ENCODE results near the gene CLEC7A.

CLEC7A gene

GRCh38 chr12:10088955-10089900 is 40.8 kb downstream of the CLEC7A start:
- no peak for DNase-seq

DNA sequence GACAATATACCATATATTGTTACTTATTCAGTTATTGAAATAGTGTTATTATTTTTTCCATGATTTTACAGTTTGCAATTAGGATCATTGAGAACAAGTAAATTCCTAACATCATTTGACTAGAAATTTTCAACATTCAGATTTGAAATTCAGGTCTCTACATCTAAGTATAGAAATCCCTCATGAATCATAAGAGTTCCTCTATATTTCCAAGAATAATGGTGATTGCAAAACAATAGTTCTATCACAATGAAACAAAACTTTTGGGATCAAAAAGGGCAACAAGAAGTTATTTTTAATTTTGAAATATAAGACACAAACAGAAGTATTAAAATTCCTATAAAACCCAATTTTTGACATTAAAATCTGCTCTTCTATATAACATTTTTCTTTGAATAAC is 42.0 kb downstream of the CLEC7A start:
- DNase-seq: no peak

GRCh38 chr12:10086387-10086786 is 43.6 kb downstream of the CLEC7A start:
- DNase-seq: no peak

GRCh38 chr12:10084733-10085132 is 45.3 kb downstream of the CLEC7A start:
- DNase-seq: no peak

DNA sequence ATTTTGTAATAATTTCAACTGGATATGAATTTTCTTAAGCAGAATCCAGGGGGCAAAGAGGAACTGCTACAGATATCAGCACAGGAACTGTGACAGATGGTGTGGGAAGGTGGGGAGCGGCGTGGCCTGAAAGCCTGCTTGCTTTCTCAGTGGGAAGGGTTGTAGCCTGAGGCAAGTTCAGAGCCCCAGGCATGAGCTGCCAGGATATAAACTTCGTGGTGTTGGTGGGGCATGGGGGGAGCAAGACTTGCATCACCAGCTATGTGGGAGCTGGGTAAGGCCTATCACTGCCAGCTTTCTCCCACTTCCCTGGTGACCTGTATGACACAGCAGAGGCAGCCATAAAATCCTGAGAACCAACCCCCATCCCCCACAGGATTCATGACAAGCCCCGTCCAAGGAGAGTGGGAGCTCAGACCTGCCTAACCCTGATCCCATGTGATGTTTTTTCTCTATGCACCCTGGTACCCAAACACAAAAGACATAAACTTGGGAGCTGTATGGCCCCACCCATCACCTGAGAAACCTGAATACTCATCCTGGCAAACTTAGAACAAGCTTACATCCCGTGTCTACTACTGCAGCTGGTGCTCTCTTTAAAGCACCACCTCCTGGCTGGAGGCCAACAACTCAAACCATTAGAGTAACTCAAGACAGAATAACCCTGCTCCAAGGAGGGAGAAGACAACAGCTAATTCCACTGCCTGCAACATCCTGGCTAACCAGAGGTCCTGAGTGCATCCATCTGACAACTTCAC is 47.7 kb downstream of the CLEC7A start:
- no peak for DNase-seq

GRCh38 chr12:10075451-10075850 is 54.5 kb downstream of the CLEC7A start:
- DNase-seq: no peak

DNA sequence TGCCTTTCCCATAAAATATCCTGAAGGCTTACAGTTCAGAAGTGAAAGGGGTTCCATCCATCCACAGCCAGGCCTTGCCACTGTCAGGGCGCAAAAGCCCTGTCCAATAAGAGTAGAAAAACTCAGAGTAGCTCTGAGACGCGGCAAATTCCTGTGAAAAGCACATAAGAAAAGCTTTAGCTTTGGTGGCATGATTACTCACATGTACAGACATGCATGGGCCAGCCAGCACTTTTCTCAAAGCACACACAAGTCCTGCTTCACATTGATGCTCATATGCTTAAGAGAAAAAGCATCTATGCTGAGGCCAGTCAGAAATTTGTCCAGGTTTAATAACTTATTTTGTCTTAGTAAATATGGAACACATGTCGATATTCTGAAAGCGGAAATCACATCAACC is 56.7 kb downstream of the CLEC7A start:
- DNase-seq: no peak

GRCh38 chr12:10072131-10072530 is 57.9 kb downstream of the CLEC7A start:
- no peak for DNase-seq

DNA sequence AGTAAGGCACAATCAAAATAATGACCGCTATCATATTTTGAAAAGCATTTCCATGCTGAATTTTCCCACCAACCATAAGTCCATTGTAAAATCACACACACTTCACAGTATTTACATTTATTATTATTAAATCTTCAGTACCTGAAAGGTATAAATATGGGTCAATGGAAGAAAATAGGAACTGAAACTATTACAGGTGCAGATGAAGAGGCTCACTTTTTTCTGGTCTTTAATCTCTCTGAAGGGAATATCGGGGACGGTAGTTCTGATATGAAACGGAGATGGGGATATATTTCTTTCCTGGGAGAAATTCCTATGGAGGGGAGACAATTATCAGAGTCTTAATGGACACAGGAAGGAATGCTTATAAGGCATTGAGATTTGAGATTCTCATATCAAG is 59.6 kb downstream of the CLEC7A start:
- no peak for DNase-seq

DNA sequence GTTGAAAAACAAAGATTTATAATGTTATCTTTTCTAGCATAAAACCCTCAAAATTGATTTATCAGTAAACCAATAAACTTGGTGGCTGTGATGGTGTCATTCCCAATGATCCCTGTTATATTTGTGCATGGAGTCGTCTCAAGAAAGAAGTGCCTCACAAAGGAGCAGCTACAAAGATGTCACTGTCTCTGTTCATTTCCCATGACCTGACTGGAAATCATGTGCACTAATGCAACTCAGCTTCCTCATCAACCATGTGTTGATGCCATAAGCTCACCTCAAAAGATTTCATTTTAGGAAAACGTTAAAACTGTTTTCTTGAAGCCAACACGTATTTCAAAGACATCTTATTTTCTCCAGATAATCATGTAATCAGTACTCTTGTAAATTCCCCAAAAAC is 60.0 kb downstream of the CLEC7A start:
- no peak for DNase-seq

DNA sequence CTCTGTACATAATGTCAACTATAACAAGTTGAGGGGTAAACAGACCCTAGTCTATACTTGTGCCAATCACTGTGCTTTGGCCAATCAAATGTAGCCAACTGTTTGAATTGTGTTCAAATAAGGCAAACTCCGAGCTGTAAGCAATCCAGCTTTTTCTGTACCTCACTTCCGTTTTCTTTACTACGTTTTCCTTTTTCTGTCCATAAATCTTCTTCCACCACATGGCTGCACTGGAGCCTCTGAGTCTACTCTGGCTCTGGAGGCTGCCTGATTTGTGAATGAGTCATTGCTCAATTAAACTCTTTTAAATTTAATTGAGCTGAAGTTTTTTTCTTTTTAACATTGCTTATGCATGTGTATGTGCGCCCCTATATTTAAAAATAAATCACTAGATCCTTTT is 60.9 kb downstream of the CLEC7A start:
- DNase-seq: no peak

GRCh38 chr12:10068644-10069043 is 61.4 kb downstream of the CLEC7A start:
- DNase-seq: no peak

DNA sequence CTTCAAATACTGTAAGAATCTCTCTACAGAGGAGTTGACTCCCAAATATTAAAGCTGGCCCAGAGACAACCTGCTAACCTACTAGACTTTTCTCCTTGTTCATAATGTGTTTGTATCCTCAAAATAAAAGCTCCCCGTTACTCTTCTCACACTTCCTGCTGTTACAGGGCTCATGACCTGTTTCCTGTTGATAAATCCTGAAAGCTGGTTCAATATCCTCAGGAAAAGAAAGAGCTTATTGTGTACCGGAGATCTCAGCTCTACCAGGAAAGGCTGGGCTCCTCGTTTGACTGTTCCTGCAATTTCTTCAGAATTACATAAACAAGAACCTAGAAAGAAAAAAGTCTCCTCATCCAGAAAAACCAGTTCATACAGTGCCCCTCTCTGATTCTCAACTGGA is 62.1 kb downstream of the CLEC7A start:
- DNase-seq: no peak

GRCh38 chr12:10067264-10067663 is 62.7 kb downstream of the CLEC7A start:
- DNase-seq: no peak

All from stimulated activated naive CD4-positive, alpha-beta T cell (primary cell).